Tracheal epithelial cell (primary cell): ENCODE measurements around the gene PSMG2. TPM values are rescaled to one million over a fixed set of nuclear protein-coding genes. Genes with fewer than 3 reads are reported as not detected.

Experiments
- total RNA-seq: library from RNA; depleted of rRNA; stranded (reverse); fragments of >200 nt; gene quantifications from 2 replicates; pipeline ENCODE4 v1.2.1, GENCODE V29; 2014

PSMG2 gene
- total RNA-seq, result 63.1 and 68.0 TPM in 2 replicates

GRCh38 chr18:12702221-12703095 lies at the start of gene PSMG2, which contains the start of gene CEP76:
Gene PSMG2, plus strand, starts transcription at chr18:12703042. Its CDS starts 66 bp downstream, at chr18:12703108.
Gene CEP76, minus strand, starts transcription at chr18:12702723. Its CDS starts 175 bp downstream, at chr18:12702548.

GRCh38 chr18:12657684-12658425 lies 45.0 kb upstream of the PSMG2 start, which contains the start of gene SPIRE1:
Gene SPIRE1, minus strand, starts transcription at chr18:12658107. Its CDS starts 241 bp downstream, at chr18:12657866.

Other genes starting within 250 kb of the PSMG2 start
- 74.5 and 114 TPM in 2 replicates for gene SPIRE1, start 44.9 kb upstream of the PSMG2 start, total RNA-seq
- 9.4 and 14.5 TPM in 2 replicates for gene CEP76, start 319 bp upstream of the PSMG2 start, total RNA-seq
- gene PTPN2, start 181.2 kb downstream of the PSMG2 start, total RNA-seq, result 35.4 and 42.0 TPM in 2 replicates
- 90.4 and 103 TPM in 2 replicates for gene SEH1L, start 245.0 kb downstream of the PSMG2 start, total RNA-seq